ENCODE results near the gene KAZN. TPM values are rescaled to one million over a fixed set of nuclear protein-coding genes. Genes with fewer than 3 reads are reported as not detected.
A peak's percentile ranks its signal among the peaks of the same experiment; 100 is the strongest.

The KAZN gene
- total RNA-seq (2021) (15.6 TPM in 2 replicates), Bru-seq, nascent RNA (percentile 31 among the genes with signal in this experiment), BruChase-seq, experiment 1, labeled RNA remaining after a 2-hour chase (percentile 35 among the genes with signal in this experiment), BruChase-seq, experiment 2, labeled RNA remaining after a 6-hour chase (percentile 27 among the genes with signal in this experiment)
- long read RNA-seq, transcript KAZN-201 (8 exons, 3,838 nt): major isoform, 9 of 14 reads
- long read RNA-seq, partial matches to known transcripts: 0 of 14 reads
- long read RNA-seq, other reads (novel, unspliced or antisense): 4 of 14 reads

DNA sequence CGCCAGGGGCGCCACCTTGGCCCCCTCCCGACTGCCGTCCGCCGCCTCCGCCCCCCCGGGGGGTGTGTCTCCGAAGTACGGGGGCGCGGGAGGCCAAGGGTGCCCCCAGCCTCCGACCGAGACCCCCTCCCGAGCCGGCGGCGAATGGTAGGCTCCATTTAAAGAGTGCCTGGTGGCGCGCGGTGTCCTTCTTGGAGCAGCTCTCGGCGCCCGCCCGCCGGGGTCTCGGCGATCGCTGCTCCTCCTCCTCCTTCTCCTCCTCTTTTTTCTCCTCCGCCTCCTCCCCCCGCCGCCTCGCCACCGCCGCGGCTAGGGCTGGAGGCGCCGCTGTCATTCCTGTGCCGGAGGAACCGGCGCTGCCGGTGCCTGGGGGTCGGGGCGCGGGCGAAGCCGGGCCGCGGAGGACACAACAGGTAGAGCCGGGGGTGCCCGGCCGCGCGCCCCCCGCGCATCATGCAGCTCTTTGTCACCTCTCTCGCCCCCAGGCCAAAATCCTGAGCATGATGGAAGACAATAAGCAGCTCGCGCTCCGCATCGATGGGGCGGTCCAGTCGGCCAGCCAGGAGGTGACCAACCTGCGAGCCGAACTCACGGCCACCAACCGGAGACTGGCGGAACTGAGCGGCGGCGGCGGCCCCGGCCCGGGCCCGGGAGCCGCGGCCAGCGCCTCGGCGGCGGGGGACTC lies at the start of gene KAZN:
TSS of gene KAZN (plus strand) at position 188 of the 685 bp plus-strand sequence.
- intact Hi-C loops (cut with micrococcal nuclease; ENCODE audit: unreplicated experiment): no loop called here
- no peak within 1 kb of the TSS for H2AFZ ChIP-seq
- H3K4me1 ChIP-seq (replicated peaks; ENCODE audit: insufficient read depth): no peaks in the 10 kb centered on the region
- no peaks in the 10 kb centered on the region for H3K9me2 ChIP-seq (ENCODE audit: insufficient read depth)
- no TSS peak for BruUV-seq (replicated peaks)
- H3K79me2 ChIP-seq (ENCODE audit: low read depth): no peaks in the 10 kb centered on the region
- POLR2A ChIA-PET (ENCODE audit: unreplicated experiment): no interaction called here
- no peak within 1 kb of the TSS for H3K4me2 ChIP-seq
- no peaks in the 10 kb centered on the region for H3K36me3 ChIP-seq (ENCODE audit: low read depth)
- H3K27me3 ChIP-seq (ENCODE audit: insufficient read depth, low read depth): peaks cover 18% of the 10 kb centered on the region
- no peak within 1 kb of the TSS for H3K4me3 ChIP-seq
- H4K20me1 ChIP-seq (ENCODE audit: insufficient read depth): no peaks in the 10 kb centered on the region
- TF ChIP-seq, protein P1, sequence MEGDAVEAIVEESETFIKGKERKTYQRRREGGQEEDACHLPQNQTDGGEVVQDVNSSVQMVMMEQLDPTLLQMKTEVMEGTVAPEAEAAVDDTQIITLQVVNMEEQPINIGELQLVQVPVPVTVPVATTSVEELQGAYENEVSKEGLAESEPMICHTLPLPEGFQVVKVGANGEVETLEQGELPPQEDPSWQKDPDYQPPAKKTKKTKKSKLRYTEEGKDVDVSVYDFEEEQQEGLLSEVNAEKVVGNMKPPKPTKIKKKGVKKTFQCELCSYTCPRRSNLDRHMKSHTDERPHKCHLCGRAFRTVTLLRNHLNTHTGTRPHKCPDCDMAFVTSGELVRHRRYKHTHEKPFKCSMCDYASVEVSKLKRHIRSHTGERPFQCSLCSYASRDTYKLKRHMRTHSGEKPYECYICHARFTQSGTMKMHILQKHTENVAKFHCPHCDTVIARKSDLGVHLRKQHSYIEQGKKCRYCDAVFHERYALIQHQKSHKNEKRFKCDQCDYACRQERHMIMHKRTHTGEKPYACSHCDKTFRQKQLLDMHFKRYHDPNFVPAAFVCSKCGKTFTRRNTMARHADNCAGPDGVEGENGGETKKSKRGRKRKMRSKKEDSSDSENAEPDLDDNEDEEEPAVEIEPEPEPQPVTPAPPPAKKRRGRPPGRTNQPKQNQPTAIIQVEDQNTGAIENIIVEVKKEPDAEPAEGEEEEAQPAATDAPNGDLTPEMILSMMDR (conservative IDR thresholded peaks at IDR 0.05): no peak
- TF ChIP-seq EZH2 (IDR thresholded peaks at IDR 0.05; ENCODE audit: low read depth): no peak
- no peak for DNase-seq
- H3F3A ChIP-seq (ENCODE audit: insufficient read depth, low read depth): no peaks in the 10 kb centered on the region
- CTCF ChIA-PET: no interaction called here
- no peak within 1 kb of the TSS for H3K27ac ChIP-seq
- no peaks in the 10 kb centered on the region for H3K9me3 ChIP-seq (ENCODE audit: insufficient read depth, low read depth)

DNA sequence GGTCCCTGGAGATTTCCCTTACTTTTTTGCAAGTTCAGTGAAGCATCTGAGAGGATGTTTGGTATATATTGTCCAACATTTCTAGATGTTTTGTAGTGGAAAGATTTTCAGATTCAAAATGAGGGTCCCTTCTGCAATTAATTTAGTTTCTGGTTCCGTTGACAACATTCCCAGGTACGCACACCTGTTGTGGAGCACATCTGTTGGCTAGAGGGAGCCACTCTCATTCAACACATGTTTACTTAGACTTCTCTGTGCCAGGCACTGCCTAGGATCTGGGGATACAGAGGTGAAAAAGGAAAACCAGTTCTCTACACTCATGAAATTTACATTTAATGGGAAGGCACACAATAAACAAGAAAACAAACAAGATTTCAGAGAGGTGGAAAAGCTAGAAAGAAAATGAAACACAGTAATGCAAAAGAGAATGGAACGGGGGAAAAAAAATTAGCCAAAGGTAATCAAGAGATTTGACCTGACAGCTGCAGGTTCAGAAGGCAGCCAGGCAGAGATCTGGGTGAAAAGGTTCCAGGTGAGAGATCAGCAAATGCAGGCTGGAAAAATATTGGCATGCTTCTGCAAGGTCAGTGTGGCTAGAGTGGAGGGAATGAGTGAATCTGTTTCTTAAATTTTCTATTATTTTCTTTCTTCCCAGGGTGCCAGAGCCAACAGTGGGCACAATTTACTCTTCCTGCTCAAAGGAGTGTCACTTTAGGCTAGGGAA lies 48.4 kb upstream of the KAZN start:
- no peak for TF ChIP-seq EZH2 (IDR thresholded peaks at IDR 0.05; ENCODE audit: low read depth)
- TF ChIP-seq, protein P1 (conservative IDR thresholded peaks at IDR 0.05): no peak
- ChIA-PET CTCF (no interaction called here), POLR2A (ENCODE audit: unreplicated experiment) (no interaction called here)
- no TSS peak for BruUV-seq (replicated peaks)
- no peaks in the 10 kb centered on the region for H3K4me1 ChIP-seq (replicated peaks; ENCODE audit: insufficient read depth)
- no peak for DNase-seq
- H3K4me3 ChIP-seq: no peak overlapping the region
- intact Hi-C loops (cut with micrococcal nuclease; ENCODE audit: unreplicated experiment): loop anchor here (5.0 kb wide), 1 partner anchor 463 kb away; no protein-coding TSS in a partner anchor
- no peaks in the 10 kb centered on the region for H3K9me3 ChIP-seq (ENCODE audit: insufficient read depth, low read depth)
- no peak overlapping the region for H2AFZ ChIP-seq
- H3K36me3 ChIP-seq (ENCODE audit: low read depth): no peaks in the 10 kb centered on the region
- H3K4me2 ChIP-seq: no peak overlapping the region
- H3K27ac ChIP-seq: no peak overlapping the region
- no peaks in the 10 kb centered on the region for H4K20me1 ChIP-seq (ENCODE audit: insufficient read depth)
- no peaks in the 10 kb centered on the region for H3F3A ChIP-seq (ENCODE audit: insufficient read depth, low read depth)
- no peaks in the 10 kb centered on the region for H3K79me2 ChIP-seq (ENCODE audit: low read depth)
- no peaks in the 10 kb centered on the region for H3K9me2 ChIP-seq (ENCODE audit: insufficient read depth)
- peaks cover 12% of the 10 kb centered on the region; the same call in 1 of the 2 replicates for H3K27me3 ChIP-seq (ENCODE audit: insufficient read depth, low read depth)

DNA sequence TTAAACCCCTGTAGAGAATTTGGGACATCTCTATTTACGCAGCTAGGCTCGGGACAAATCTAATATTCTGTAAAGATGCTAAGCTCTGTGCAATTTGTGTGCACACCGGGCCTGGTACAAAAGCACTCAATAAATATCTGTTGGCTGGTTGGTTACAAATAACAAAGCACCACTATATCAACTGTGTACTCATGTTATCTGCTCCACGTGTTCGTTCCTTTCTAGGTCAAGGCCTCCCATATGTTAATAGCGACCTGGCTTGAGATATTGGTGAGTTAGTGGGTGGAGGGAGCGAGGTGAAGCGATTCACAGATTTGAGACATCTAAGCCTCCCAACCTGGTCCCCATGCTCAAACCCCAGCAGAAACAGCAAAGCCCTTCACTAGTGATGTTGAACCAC lies 47.1 kb upstream of the KAZN start:
- no TSS peak for BruUV-seq (replicated peaks)

More for the DNA sequence above, 47.1 kb upstream of the KAZN start:
- no peaks in the 10 kb centered on the region for H3K36me3 ChIP-seq (ENCODE audit: low read depth)
- H3K4me3 ChIP-seq: no peak overlapping the region
- intact Hi-C loops (cut with micrococcal nuclease; ENCODE audit: unreplicated experiment): loop anchor here (5.0 kb wide), 1 partner anchor 464 kb away; no protein-coding TSS in a partner anchor
- peaks cover 22% of the 10 kb centered on the region; the same call in 1 of the 2 replicates for H3K27me3 ChIP-seq (ENCODE audit: insufficient read depth, low read depth)
- H4K20me1 ChIP-seq (ENCODE audit: insufficient read depth): no peaks in the 10 kb centered on the region
- no peak for TF ChIP-seq EZH2 (IDR thresholded peaks at IDR 0.05; ENCODE audit: low read depth)
- TF ChIP-seq, protein P1 (conservative IDR thresholded peaks at IDR 0.05): no peak
- ChIA-PET CTCF (no interaction called here), POLR2A (ENCODE audit: unreplicated experiment) (no interaction called here)
- no peaks in the 10 kb centered on the region for H3K9me2 ChIP-seq (ENCODE audit: insufficient read depth)
- H3K79me2 ChIP-seq (ENCODE audit: low read depth): no peaks in the 10 kb centered on the region
- H3K27ac ChIP-seq: no peak overlapping the region
- no peak overlapping the region for H2AFZ ChIP-seq
- no peaks in the 10 kb centered on the region for H3K9me3 ChIP-seq (ENCODE audit: insufficient read depth, low read depth)
- no peaks in the 10 kb centered on the region for H3F3A ChIP-seq (ENCODE audit: insufficient read depth, low read depth)
- no peak for DNase-seq
- H3K4me2 ChIP-seq: no peak overlapping the region
- H3K4me1 ChIP-seq (replicated peaks; ENCODE audit: insufficient read depth): no peaks in the 10 kb centered on the region
